Measurements from ENCODE around the gene EHBP1.
"Not testable (repeated sequence)": the region's sequence is repeated elsewhere in the genome, so short reads cannot be mapped to it uniquely, and the experiment has no call there.

Gene EHBP1

DNA sequence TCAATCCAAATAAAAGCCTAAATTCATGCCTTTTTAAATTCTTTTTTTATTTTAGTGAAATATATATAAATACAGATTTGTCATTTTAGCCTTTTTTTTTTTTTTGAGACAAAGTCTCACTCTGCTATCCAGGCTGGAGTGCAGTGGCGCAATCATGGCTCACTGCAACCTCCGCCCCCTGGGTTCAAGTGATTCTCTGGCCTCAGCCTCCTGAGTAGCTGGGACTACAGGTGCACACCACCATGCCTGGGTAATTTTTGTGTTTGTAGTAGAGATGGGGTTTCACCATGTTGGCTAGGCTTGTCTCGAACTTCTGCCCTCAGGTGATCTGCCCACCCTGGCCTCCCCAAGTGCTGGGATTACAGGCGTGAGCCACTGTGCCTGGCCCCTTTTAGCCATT lies 368.9 kb downstream of the EHBP1 start:
- not testable (repeated sequence) for DNase-seq (ENCODE audit: low read depth)

DNA sequence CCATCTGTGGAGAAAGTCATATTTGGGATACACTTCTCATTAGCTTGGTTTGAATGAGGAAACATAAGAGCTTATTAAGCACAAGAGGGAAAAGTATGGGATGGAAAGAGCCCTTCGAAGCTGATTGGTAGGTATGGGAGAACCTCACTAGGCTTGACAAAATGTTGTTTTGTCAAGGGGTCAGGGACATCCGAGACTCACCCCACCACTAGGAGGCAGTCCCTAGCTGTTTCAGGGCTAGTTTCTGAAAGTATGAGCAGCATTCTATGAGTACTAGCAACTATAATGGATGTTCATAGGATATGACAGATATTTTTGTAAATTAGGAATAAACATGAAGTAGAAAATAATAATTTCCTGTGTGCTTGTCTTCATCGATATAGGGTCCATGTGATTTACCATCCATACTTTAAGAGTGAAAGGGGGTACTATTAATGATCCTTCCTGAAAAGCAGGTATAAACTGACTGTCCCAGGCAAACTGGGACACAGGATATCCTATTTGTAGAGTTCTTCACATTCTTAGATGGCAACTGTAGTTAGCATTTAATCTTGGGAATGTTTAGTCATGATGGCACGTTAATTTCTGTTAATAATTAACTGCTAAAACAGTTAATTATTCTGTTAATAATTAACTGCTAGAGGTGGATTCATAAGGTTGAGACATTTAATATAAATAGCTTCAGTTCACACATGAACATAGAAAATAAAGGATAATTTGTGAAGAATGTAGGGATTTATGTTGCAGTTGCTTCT lies 373.5 kb downstream of the EHBP1 start:
- DNase-seq (ENCODE audit: low read depth) = no peak

DNA sequence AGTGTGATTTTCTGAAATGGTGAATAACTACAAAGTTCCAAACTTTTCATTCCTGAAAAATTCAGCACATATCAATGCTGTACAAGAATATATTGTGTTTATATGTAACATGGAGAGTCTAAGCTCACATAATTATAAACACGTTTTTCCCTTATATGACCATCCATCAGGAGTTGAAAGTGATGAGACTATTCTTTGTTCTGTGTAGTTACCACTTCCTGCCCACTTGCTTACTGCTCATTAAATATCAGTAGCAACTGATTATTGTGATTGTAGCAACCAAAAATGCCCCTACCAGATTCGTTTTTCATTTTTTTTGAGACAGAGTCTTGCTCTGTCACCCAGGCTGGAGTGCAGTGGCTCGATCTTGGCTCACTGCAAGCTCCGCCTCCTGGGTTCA lies 375.9 kb downstream of the EHBP1 start:
- no peak for DNase-seq (ENCODE audit: low read depth)

DNA sequence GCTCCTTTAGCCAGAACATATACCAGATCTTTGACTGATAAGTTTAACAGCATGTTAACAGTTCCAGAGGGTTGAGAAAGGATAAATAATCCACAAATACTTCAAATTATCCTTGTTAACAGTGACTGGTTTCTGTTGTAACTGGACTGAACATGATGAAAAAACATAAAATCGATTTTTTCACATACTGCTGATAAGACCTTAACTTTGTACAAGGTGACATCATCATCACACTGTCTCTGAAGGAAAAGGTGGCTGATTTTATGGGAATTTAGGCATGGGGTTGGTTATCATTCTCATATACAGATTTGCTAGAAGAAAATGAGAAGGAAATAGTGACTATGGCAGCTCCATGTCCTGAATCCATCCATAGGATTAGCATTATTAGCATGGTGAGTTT lies 381.2 kb downstream of the EHBP1 start:
- no peak for DNase-seq (ENCODE audit: low read depth)

DNA sequence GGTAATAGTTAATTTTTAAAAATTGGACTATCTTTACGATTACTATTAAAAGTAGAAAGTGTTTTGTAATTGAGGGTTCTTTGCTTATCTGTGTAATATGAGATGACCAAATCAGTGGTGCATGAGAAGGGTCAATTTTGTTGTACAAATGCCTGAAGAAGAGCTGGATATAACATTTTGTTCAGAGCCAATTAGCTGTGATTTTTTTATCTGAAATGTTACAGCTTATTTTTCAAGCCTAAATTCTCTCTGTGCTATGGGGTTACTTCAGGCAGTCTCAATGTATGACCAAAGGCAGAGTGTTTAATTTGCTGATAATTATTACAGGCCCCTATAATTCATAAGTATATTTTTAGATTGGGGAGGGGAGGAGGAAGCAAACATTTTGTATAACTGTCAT lies 386.9 kb downstream of the EHBP1 start:
- no peak for DNase-seq (ENCODE audit: low read depth)

DNA sequence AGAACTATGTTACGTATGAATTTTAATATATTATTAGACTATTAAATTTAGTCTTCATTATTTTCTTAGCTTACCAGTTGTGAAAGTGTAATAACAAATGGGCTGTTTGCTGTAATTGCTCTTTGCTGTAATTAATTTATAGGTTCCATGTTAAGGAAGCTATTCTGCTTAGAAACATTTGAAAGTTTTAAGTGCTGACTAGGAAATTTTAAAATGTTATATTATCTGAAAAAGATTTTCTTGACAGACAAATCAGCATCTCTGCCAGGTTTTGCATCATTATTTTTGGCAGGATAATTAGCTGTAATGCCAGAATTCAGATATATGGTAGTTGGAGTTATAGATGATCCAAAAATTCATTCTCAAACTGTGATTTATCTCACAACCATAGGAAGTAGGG lies 387.3 kb downstream of the EHBP1 start:
- no peak for DNase-seq (ENCODE audit: low read depth)

DNA sequence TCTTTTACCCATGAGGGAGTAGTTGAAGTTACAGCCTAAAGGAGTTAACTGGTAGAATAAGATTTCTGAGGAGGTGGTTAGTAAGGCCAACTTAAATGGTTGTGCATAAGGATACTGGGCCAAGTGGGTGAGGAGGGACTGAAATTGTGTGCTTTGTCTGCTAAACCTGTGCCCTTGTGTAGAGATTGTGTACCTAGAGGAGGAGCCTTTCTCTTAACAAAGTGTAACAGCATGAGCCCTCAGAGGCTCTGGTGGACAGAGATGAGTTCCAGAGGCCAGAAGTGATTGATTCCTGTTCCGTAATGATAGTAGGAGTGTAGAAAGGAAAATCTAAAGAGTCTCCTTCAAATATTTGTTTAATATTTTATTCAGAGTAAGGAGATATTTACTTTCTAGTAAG lies 388.0 kb downstream of the EHBP1 start:
- no peak for DNase-seq (ENCODE audit: low read depth)
